Brain microvascular endothelial cell (primary cell): ENCODE data around the gene OCSTAMP.

ENCODE experiments used
- DNase-seq: peaks from one replicate; pipeline ENCODE4 v3.0.0-alpha.2; 2020
- H3K27ac ChIP-seq: fragments of 250-450 bp; sonication (Bioruptor Pico); 2 replicates; pipeline ENCODE4 v1.5.1; 2020; ENCODE audit warnings: mild to moderate bottlenecking, moderate library complexity
- H3K27me3 ChIP-seq: fragments of 250-450 bp; sonication (Bioruptor Pico); replicated peaks from 2 replicates; pipeline ENCODE4 v1.5.1; 2020; ENCODE audit warnings: mild to moderate bottlenecking
- H3K36me3 ChIP-seq: fragments of 250-450 bp; sonication (Bioruptor Pico); replicated peaks from 2 replicates; pipeline ENCODE4 v1.5.1; 2020; ENCODE audit warnings: mild to moderate bottlenecking
- H3K4me3 ChIP-seq: 2 replicates; pipeline ENCODE4 v1.5.1; 2011; ENCODE audit warnings: low read depth, mild to moderate bottlenecking, control low read depth, low read length, moderate library complexity
- in situ Hi-C: cut with HindIII; loops from 2 replicates; pipeline ENCODE4 v1.10.0; 2017; ENCODE audit warnings: low sequenced_read_pairs, low pct_ligation_motif_present
- TF ChIP-seq, protein P1 (sequence below): IDR thresholded peaks from 2 replicates; pipeline ENCODE4 v1.5.1; 2011; ENCODE audit warnings: low read depth, mild to moderate bottlenecking, moderate library complexity, low read length, control low read depth, inconsistent platforms; ENCODE audit errors: missing control alignments

Gene OCSTAMP

DNA sequence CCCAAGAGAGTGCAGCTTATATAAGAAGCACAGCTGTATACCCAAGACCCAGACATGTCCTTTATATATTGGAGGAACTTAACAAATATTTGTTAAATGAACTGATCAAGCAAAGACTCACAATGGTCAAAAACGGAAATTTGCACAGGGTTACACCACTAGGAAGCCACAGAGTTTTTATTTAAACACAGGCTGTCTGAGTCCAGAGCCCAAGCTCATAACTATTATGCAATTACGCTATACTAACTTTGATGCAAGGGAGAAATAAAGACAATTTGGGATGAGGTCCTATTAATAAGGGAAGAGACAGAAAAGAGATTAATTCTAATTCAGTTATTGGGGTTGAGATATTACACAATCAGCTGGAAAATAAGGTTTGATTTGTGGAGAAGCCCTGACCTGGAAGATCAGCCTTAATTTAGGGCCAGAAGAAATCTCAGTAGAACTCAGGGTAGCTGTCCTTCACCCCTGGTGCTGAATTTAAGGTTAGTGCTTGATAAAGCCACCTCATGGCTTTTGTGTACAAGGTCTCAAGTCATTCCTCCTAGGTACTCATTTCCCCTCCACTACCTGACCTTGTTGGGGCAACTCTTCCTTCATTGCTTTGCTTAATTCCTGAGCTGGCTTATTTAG is 26.6 kb downstream of the OCSTAMP start:
- TF ChIP-seq, protein P1, sequence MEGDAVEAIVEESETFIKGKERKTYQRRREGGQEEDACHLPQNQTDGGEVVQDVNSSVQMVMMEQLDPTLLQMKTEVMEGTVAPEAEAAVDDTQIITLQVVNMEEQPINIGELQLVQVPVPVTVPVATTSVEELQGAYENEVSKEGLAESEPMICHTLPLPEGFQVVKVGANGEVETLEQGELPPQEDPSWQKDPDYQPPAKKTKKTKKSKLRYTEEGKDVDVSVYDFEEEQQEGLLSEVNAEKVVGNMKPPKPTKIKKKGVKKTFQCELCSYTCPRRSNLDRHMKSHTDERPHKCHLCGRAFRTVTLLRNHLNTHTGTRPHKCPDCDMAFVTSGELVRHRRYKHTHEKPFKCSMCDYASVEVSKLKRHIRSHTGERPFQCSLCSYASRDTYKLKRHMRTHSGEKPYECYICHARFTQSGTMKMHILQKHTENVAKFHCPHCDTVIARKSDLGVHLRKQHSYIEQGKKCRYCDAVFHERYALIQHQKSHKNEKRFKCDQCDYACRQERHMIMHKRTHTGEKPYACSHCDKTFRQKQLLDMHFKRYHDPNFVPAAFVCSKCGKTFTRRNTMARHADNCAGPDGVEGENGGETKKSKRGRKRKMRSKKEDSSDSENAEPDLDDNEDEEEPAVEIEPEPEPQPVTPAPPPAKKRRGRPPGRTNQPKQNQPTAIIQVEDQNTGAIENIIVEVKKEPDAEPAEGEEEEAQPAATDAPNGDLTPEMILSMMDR, result no peak
- no peak for DNase-seq
- H3K36me3 ChIP-seq, result no peaks in the 10 kb centered on the region
- H3K27ac ChIP-seq, result no peak overlapping the region
- H3K4me3 ChIP-seq, result no peak overlapping the region
- in situ Hi-C loops, result no loop called here
- no peaks in the 10 kb centered on the region for H3K27me3 ChIP-seq

DNA sequence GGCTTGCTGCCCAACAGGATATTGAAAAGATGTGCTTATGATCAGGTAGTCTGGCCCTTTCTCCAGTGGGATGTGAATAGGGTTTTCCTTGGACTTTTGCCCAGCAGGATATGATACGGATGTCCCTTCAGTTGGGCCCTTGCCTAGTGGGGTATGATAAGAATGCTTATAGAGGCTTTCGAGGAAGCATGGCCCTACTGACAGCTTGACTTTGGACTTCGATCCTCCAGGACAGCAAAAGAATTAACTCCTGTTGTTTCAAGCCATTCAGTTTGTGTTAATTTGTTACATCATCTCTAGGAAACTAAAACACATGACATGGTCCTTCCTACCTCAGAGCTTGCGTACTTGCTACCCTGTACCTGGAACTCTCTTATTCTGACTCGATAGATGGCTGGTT is 27.3 kb downstream of the OCSTAMP start:
- DNase-seq, result no peak
- no peaks in the 10 kb centered on the region for H3K27me3 ChIP-seq
- H3K36me3 ChIP-seq, result no peaks in the 10 kb centered on the region
- in situ Hi-C loops, result no loop called here
- H3K27ac ChIP-seq, result no peak overlapping the region
- TF ChIP-seq, protein P1, result no peak
- H3K4me3 ChIP-seq, result no peak overlapping the region

DNA sequence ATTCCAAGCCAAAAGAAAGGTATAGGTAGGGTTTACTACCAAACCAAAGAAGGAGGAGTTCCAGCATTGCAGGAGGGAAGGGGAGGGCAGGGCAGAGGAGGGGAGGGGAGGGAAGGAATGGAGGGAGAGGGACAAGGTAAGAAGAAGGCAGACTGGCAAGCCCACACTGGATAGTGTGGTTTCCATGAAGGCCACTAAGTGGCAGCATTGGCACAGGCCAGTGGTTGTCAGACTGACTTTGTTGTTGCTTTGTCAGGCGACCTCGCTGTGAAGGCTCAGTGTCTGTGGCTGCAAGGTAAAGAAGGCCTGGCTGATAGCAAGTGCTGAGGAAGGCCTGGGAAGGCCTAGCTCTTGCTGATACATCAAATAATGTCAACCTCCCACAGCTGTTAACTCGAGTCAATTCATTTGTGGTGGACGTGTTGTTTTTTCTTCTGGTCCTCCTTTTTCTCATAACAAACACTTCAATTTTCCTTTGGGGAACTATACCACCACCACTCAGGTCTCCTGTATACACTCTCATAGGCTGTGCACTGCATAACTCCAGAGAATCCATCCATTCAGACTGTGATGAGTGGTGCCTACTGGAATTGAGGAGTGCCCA is 29.4 kb downstream of the OCSTAMP start:
- Histone ChIP-seq H3K36me3 (no peaks in the 10 kb centered on the region), H3K27me3 (no peaks in the 10 kb centered on the region), H3K4me3 (no peak overlapping the region), H3K27ac (no peak overlapping the region)
- DNase-seq, result peak; percentile 56
- in situ Hi-C loops, result no loop called here
- TF ChIP-seq, protein P1, result peak; percentile 83

DNA sequence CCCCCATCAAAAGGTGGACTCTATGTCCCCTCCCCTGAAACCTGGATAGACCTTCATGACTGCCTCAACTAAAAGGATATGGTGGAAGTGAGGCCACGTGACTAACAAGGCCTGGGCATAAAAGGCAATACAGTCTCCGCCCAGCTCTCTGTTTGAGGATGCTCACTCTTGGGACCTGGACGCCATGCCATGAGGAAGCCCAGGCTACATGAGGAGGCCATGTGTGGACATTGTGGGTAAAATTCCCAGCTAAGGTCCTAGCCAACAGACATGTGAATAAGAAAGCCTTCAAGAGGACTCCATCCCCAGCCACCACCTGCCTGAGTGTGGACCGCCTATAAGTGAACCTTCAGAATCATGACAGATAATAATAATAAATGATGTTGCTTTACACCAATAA is 29.9 kb downstream of the OCSTAMP start:
- no peak overlapping the region for H3K4me3 ChIP-seq

DNA sequence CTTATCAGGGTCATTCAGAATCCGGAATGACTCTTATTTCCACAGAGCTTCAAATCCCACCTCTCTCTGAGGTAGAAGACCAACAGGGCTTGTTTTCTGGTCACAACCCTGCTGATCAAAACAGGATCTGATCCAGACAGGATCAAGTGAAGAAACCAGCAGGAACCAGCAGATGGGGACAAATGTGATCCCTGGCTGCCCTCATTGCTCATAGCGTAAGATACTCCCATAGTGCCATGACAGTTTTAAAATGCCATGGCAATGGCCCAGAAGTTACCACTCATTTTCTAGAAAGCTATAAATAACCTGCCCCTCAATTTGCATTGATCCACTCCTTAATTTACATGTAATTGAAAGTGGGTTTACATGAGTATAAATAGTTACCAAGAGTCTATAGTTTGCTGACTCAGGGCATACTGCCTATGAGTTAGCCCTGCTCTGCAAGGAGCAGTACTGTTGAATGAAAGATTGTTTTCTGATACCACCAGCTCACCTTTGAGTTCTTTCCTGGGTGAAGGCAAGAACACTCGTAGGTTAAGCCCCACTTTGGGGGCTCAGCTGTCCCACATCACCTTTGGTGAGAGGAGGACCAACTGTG is 30.9 kb downstream of the OCSTAMP start:
- TF ChIP-seq, protein P1, result no peak
- Histone ChIP-seq H3K36me3 (no peaks in the 10 kb centered on the region), H3K4me3 (no peak overlapping the region), H3K27me3 (no peaks in the 10 kb centered on the region), H3K27ac (no peak overlapping the region)
- DNase-seq, result no peak
- in situ Hi-C loops, result no loop called here

More for the DNA sequence above, 29.9 kb downstream of the OCSTAMP start:
- Histone ChIP-seq H3K27ac (no peak overlapping the region), H3K27me3 (no peaks in the 10 kb centered on the region), H3K36me3 (no peaks in the 10 kb centered on the region)
- in situ Hi-C loops, result no loop called here
- TF ChIP-seq, protein P1, result no peak
- DNase-seq, result no peak
